ENCODE results near the gene MPPE1.
A peak's percentile ranks its signal among the peaks of the same experiment; 100 is the strongest.
"Not testable (repeated sequence)": the region's sequence is repeated elsewhere in the genome, so short reads cannot be mapped to it uniquely, and the experiment has no call there.

Gene MPPE1

DNA sequence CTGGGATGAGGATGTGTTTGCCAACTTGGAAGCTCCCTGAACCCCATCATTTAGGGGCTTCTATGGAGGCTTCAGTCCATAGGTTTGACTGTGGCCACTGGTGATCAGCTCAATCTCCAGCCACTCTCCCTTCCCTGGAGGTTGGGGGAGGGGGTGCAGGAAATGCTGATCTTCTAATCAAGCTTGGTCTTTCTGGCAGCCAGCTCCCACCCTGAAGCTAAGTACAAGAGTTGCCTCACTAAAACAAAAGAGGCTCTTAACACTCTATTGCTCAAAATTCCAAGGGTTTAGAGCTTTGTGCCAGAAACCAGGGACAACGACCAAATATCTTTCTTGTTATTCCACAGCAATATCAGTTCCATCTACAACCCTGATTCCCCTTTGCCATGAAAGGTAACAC, 19.4 kb upstream of the MPPE1 start:
- no peak for TF ChIP-seq CTCF (IDR thresholded peaks at IDR 0.05; ENCODE audit: borderline replicate concordance, control extremely low read depth, extremely low read depth, insufficient read depth, missing control alignments)
- no peak for DNase-seq (ENCODE audit: low spot score)
- in situ Hi-C loops (cut with MboI; ENCODE audit: low sequenced_read_pairs, unreplicated experiment) = no loop called here

GRCh38 chr18:11925800-11926481, 17.8 kb upstream of the MPPE1 start:
- in situ Hi-C loops (cut with MboI; ENCODE audit: low sequenced_read_pairs, unreplicated experiment) = no loop called here

GRCh38 chr18:11923450-11923849, 15.3 kb upstream of the MPPE1 start:
- in situ Hi-C loops (cut with MboI; ENCODE audit: low sequenced_read_pairs, unreplicated experiment) = no loop called here
- TF ChIP-seq CTCF (IDR thresholded peaks at IDR 0.05; ENCODE audit: borderline replicate concordance, control extremely low read depth, extremely low read depth, insufficient read depth, missing control alignments) = no peak

More at GRCh38 chr18:11925800-11926481, 17.8 kb upstream of the MPPE1 start:
- DNase-seq (ENCODE audit: low spot score) = no peak
- TF ChIP-seq CTCF (IDR thresholded peaks at IDR 0.05; ENCODE audit: borderline replicate concordance, control extremely low read depth, extremely low read depth, insufficient read depth, missing control alignments) = no peak

GRCh38 chr18:11919522-11919921, 11.4 kb upstream of the MPPE1 start:
- in situ Hi-C loops (cut with MboI; ENCODE audit: low sequenced_read_pairs, unreplicated experiment); DNase-seq (ENCODE audit: low spot score): not testable (repeated sequence)

More at GRCh38 chr18:11923450-11923849, 15.3 kb upstream of the MPPE1 start:
- no peak for DNase-seq (ENCODE audit: low spot score)

GRCh38 chr18:11916880-11917279, 8.8 kb upstream of the MPPE1 start:
- in situ Hi-C loops (cut with MboI; ENCODE audit: low sequenced_read_pairs, unreplicated experiment); DNase-seq (ENCODE audit: low spot score): not testable (repeated sequence)

GRCh38 chr18:11909591-11910026, 1.5 kb upstream of the MPPE1 start:
- in situ Hi-C loops (cut with MboI; ENCODE audit: low sequenced_read_pairs, unreplicated experiment) = no loop called here
- peak; percentile 46 for DNase-seq (ENCODE audit: low spot score)
- TF ChIP-seq CTCF (IDR thresholded peaks at IDR 0.05; ENCODE audit: borderline replicate concordance, control extremely low read depth, extremely low read depth, insufficient read depth, missing control alignments) = no peak

GRCh38 chr18:11909061-11909455, 941 bp upstream of the MPPE1 start:
- in situ Hi-C loops (cut with MboI; ENCODE audit: low sequenced_read_pairs, unreplicated experiment) = no loop called here
- no peak for DNase-seq (ENCODE audit: low spot score)
- no peak for TF ChIP-seq CTCF (IDR thresholded peaks at IDR 0.05; ENCODE audit: borderline replicate concordance, control extremely low read depth, extremely low read depth, insufficient read depth, missing control alignments)

Data from GM13976 (cell line).